Upper lobe of left lung (tissue), 4 donors: Measurements from ENCODE around the gene SAMD4A.

Experiments
- CTCF ChIP-seq, 6 experiments: fragments of 450-650 bp in 4 of 6; fragments of 200-600 bp in 2 of 6; sonication (generic) in 2 of 6; IDR thresholded peaks; one replicate each; pipeline ENCODE4 v1.5.1; 2016 to 2019; ENCODE audit warnings: antibody characterized with exemption in 6 of 6
- POLR2A ChIP-seq, 4 donors: fragments of 450-650 bp; IDR thresholded peaks; one replicate each; pipeline ENCODE4 v1.5.1; 2016 to 2017; ENCODE audit warnings: antibody characterized with exemption in 4 of 4, mild to moderate bottlenecking in 2 of 4
- POLR2AphosphoS5 ChIP-seq, 2 donors: sonication (generic); formaldehyde crosslinking; IDR thresholded peaks; one replicate each; pipeline ENCODE4 v1.5.1; 2017; ENCODE audit warnings: antibody characterized with exemption in 2 of 2

GRCh38 chr14:54692284-54692772, 125.4 kb downstream of the SAMD4A start:
- no peak for TF ChIP-seq CTCF (IDR thresholded peaks at IDR 0.05)
- TF ChIP-seq POLR2A (IDR thresholded peaks at IDR 0.05), result no peak
- no peak for TF ChIP-seq POLR2AphosphoS5 (IDR thresholded peaks at IDR 0.05)
